K562 (cell line): Measurements from ENCODE around the gene HCFC1R1. TPM values are rescaled to one million over a fixed set of nuclear protein-coding genes. Genes with fewer than 3 reads are reported as not detected.
A peak's percentile ranks its signal among the peaks of the same experiment; 100 is the strongest.

Source experiments
- ATAC-seq: fragments of 200-7000 bp; cut with Tn5 transposase; 3 replicates; pipeline ENCODE4 v1.9.1; 2020; ENCODE audit warnings: moderate library complexity
- BruUV-seq: library from RNA; stranded (reverse); fragments of 400-500 nt; replicated peaks from 2 replicates; lab custom pipeline; 2021; lab: Mats Ljungman, UMichigan
- CTCF ChIA-PET: fragments of 300-600 bp; formaldehyde crosslinking; extraction: SDS; loops from one replicate; lab custom pipeline; 2021; ENCODE audit warnings: low intra/inter-chr PET ratio; lab: Yijun Ruan, JAX
- POLR2A ChIA-PET: fragments of 300-600, 350-650 bp; sonication (Branson Sonifier 250); formaldehyde crosslinking; extraction: SDS; loops from one replicate; lab custom pipeline; 2021; ENCODE audit warnings: antibody characterized with exemption, inconsistent platforms; lab: Yijun Ruan, JAX
- DNase-seq, 4 experiments: peaks; one replicate each; pipeline versions ENCODE4 v3.0.0 to v3.0.0-alpha.2; 2011 to 2018; ENCODE audit warnings: low spot score in 3 of 4, mixed read lengths in 3 of 4; ENCODE audit errors: extremely low read depth in 1 of 4
- FAIRE-seq: peaks from 2 replicates; lab custom pipeline; 2011; peaks lifted over from hg19 to GRCh38; lab: Jason Lieb, UNC
- H2AFZ ChIP-seq: 2 replicates; pipeline ENCODE4 v1.6.0; 2011; ENCODE audit warnings: low read depth, low read length, control low read depth, inconsistent platforms
- H3K27ac ChIP-seq: fragments of 200-600 bp; 3 replicates; pipeline ENCODE4 v1.8.0; 2011; ENCODE audit warnings: low read depth, mild to moderate bottlenecking, control low read depth, inconsistent platforms, low read length, moderate library complexity, mixed read lengths; ENCODE audit errors: extremely low read depth
- H3K27me3 ChIP-seq, 2 experiments: fragments of 300-600 bp in 1 of 2; 2 replicates in 1 of 2; 3 replicates in 1 of 2; pipeline versions ENCODE4 v1.6.0 to v1.8.0; 2011; ENCODE audit warnings: inconsistent platforms in 2 of 2, low read length in 2 of 2, mild to moderate bottlenecking in 1 of 2, mixed read lengths in 1 of 2, moderate library complexity in 1 of 2; ENCODE audit not compliant: control insufficient read depth in 2 of 2, insufficient read depth in 2 of 2
- H3K36me3 ChIP-seq: fragments of 300-600 bp; 3 replicates; pipeline ENCODE4 v1.8.0; 2011; ENCODE audit warnings: mild to moderate bottlenecking, low read length, inconsistent platforms; ENCODE audit not compliant: control insufficient read depth, insufficient read depth
- H3K4me1 ChIP-seq, 2 experiments: fragments of 200-600 bp in 1 of 2; replicated peaks in 1 of 2; 2 replicates in 1 of 2; 3 replicates in 1 of 2; pipeline versions ENCODE4 v1.5.1 to v1.8.0; 2011; ENCODE audit warnings: inconsistent platforms in 2 of 2, low read length in 2 of 2, mild to moderate bottlenecking in 1 of 2, mixed read lengths in 1 of 2, moderate library complexity in 1 of 2; ENCODE audit not compliant: control insufficient read depth in 2 of 2, insufficient read depth in 2 of 2
- H3K4me2 ChIP-seq: 2 replicates; pipeline ENCODE4 v1.6.1; 2011; ENCODE audit warnings: low read length, control low read depth, inconsistent platforms, mixed read lengths; ENCODE audit not compliant: insufficient read depth
- H3K4me3 ChIP-seq: fragments of 200-600 bp; sonication (generic), shearing (Covaris generic); 2 replicates; pipeline ENCODE4 v1.5.1; 2016; ENCODE audit warnings: control low read depth, inconsistent platforms
- H3K79me2 ChIP-seq: fragments of 200-600 bp; 3 replicates; pipeline ENCODE4 v1.8.0; 2011; ENCODE audit warnings: low read length, inconsistent platforms; ENCODE audit not compliant: control insufficient read depth, insufficient read depth
- H3K9ac ChIP-seq, 2 experiments: 2 replicates each; pipeline versions ENCODE4 v1.6.0 to v1.6.1; 2011; ENCODE audit warnings: low read depth in 2 of 2, low read length in 2 of 2, control low read depth in 1 of 2, inconsistent platforms in 1 of 2, mild to moderate bottlenecking in 1 of 2, mixed read lengths in 1 of 2; ENCODE audit not compliant: insufficient read depth in 1 of 2
- H3K9me1 ChIP-seq: one replicate; pipeline ENCODE4 v1.6.0; 2011; ENCODE audit warnings: inconsistent platforms, mild to moderate bottlenecking, low read length, moderate library complexity; ENCODE audit not compliant: control insufficient read depth, insufficient read depth
- H3K9me3 ChIP-seq: replicated peaks from 2 replicates; pipeline ENCODE4 v1.5.1; 2011; ENCODE audit warnings: low read depth, low read length, inconsistent platforms; ENCODE audit not compliant: control insufficient read depth, insufficient read depth
- H4K20me1 ChIP-seq: replicated peaks from 2 replicates; pipeline ENCODE4 v1.6.1; 2011; ENCODE audit warnings: low read length, inconsistent platforms, mixed read lengths; ENCODE audit not compliant: control insufficient read depth, insufficient read depth
- ATF7 ChIP-seq: fragments of 450-650 bp; IDR thresholded peaks from 2 replicates; pipeline ENCODE4 v1.7.1; 2014; ENCODE audit warnings: mild to moderate bottlenecking, moderate library complexity
- IRF1 ChIP-seq: sonication (generic); formaldehyde crosslinking; IDR thresholded peaks from 2 replicates; pipeline ENCODE4 v1.8.0; 2022; ENCODE audit warnings: missing genetic modification reagents, mild to moderate bottlenecking, borderline replicate concordance
- KLF16 ChIP-seq: IDR thresholded peaks from 2 replicates; pipeline ENCODE4 v1.6.1; 2016; ENCODE audit warnings: antibody characterized with exemption
- MYBL2 ChIP-seq, 2 experiments: fragments of 450-650 bp in 1 of 2; sonication (generic) in 1 of 2; formaldehyde crosslinking in 1 of 2; IDR thresholded peaks; 2 replicates each; pipeline versions ENCODE4 v1.6.1 to v1.8.1; 2017 to 2022; ENCODE audit warnings: borderline replicate concordance in 1 of 2, inconsistent platforms in 1 of 2, low read depth in 1 of 2, mild to moderate bottlenecking in 1 of 2, missing genetic modification reagents in 1 of 2, moderate library complexity in 1 of 2
- PML ChIP-seq: IDR thresholded peaks from 2 replicates; pipeline ENCODE4 v1.6.1; 2012; ENCODE audit warnings: low read length, inconsistent platforms
- RBBP5 ChIP-seq: fragments of 200-600 bp; sonication (generic); IDR thresholded peaks from 2 replicates; pipeline ENCODE4 v1.6.1; 2012; ENCODE audit warnings: borderline replicate concordance, mild to moderate bottlenecking, low read length, control low read depth, inconsistent platforms; ENCODE audit not compliant: insufficient read depth, poor library complexity, severe bottlenecking
- SMAD2 ChIP-seq: fragments of 150-350 bp; IDR thresholded peaks from 2 replicates; pipeline ENCODE4 v1.6.1; 2014; ENCODE audit warnings: low read depth, mild to moderate bottlenecking, low read length
- SMAD4 ChIP-seq: fragments of 250-450 bp; sonication (Bioruptor Pico); conservative IDR thresholded peaks from 2 replicates; pipeline ENCODE4 v1.8.0; 2021; ENCODE audit warnings: inconsistent platforms, mild to moderate bottlenecking, moderate library complexity
- SREBF2 ChIP-seq: sonication (generic); formaldehyde crosslinking; IDR thresholded peaks from 2 replicates; pipeline ENCODE4 v1.4.0; 2020; ENCODE audit warnings: mild to moderate bottlenecking, missing genetic modification reagents
- TCF7L2 ChIP-seq: fragments of 150-350 bp; IDR thresholded peaks from 2 replicates; pipeline ENCODE4 v1.6.1; 2016; ENCODE audit warnings: low read depth, mild to moderate bottlenecking, low read length, moderate library complexity
- ZFX ChIP-seq: sonication (generic); formaldehyde crosslinking; IDR thresholded peaks from 2 replicates; pipeline ENCODE4 v1.8.0; 2022; ENCODE audit warnings: mild to moderate bottlenecking, missing genetic modification reagents, moderate library complexity
- ZNF398 ChIP-seq: fragments of 250-450 bp; sonication (Bioruptor Pico); IDR thresholded peaks from 2 replicates; pipeline ENCODE4 v1.8.0; 2021; ENCODE audit warnings: moderate library complexity, mild to moderate bottlenecking, inconsistent platforms
- ZNF830 ChIP-seq: fragments of 250-450 bp; sonication (Bioruptor Pico); IDR thresholded peaks from 2 replicates; pipeline ENCODE4 v1.5.0; 2021; ENCODE audit warnings: mild to moderate bottlenecking
- WGBS: fragments of 100-300 bp; shearing (Covaris generic); methylation state at CpG from one replicate; pipeline ENCODE4 v1.1.6; 2016; ENCODE audit warnings: low coverage, mixed read lengths; ENCODE audit not compliant: insufficient coverage; ENCODE audit errors: missing lambda C conversion rate; 5-methylcytosine and 5-hydroxymethylcytosine counted together
- in situ Hi-C: fragments of 300-500 bp; cut with MboI; formaldehyde crosslinking; loops from 4 replicates; pipeline ENCODE4 v1.15.0; 2018; ENCODE audit warnings: inconsistent platforms, mixed read lengths
- intact Hi-C: fragments of 100-400 bp; cut with micrococcal nuclease; formaldehyde crosslinking; loops from 2 replicates; pipeline ENCODE4 v1.14.2; 2022
- polyA plus RNA-seq, 8 experiments: library from polyadenylated mRNA; depleted of rRNA in 4 of 8; stranded (reverse) in 5 of 8; unstranded in 3 of 8; fragments of >200 nt; fragmentation: Nextera tagmentation in 2 of 8; fragmentation: Illumina TruSeq in 1 of 8; extraction: Ambion mirVana in 2 of 8; extraction: Trizol in 1 of 8; gene quantifications; 2 replicates each; pipeline versions ENCODE4 v1.2.1 to v1.2.3, GENCODE V29; 2011 to 2014; ENCODE audit warnings: inconsistent platforms in 1 of 8, missing spikeins in 1 of 8
- total RNA-seq, 7 experiments: library from RNA; depleted of rRNA in 6 of 7; stranded (reverse); fragments of >200 nt in 6 of 7; fragmentation: Illumina TruSeq in 2 of 7; extraction: Trizol in 2 of 7; gene quantifications; 2 replicates each; pipeline versions ENCODE4 v1.2.1 to v1.2.3, GENCODE V29; 2011 to 2021; ENCODE audit warnings: low replicate concordance in 1 of 7
- TF ChIP-seq, protein P1 (sequence below): fragments of 450-650 bp; formaldehyde crosslinking; conservative IDR thresholded peaks from 2 replicates; pipeline ENCODE4 v1.4.0; 2022; ENCODE audit warnings: mild to moderate bottlenecking, missing genetic modification characterization

Gene HCFC1R1
- total and polyA plus RNA-seq, 9 of the 15 experiments (the other 6 are each of a cell fraction or from before 2014, with no cell fraction given), result 2.2 to 29.0 (median 11.2) TPM

DNA sequence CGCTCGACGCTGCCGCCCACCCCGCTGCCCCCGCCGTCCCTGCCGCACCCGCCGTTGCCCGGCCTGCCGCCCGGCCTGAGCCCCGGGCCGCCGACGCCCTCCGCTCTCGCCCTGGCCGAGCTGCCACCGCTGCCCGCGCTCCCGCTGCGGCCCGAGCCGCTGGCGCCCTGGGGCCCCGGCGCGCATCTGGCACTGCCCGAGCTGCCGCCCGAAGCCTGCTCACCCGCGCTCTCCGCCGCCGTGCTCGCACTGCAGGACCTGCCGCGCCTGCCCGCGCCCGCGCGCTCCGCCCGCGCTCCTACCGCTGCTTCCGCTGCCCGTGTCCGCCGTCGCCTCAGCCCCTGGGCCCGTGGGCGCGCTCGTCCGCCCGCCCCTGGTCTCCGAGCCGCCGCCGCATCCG, 19.4 kb downstream of the HCFC1R1 start (continued):
- no peak for TF ChIP-seq ZNF398
- TF ChIP-seq RBBP5, result peak; percentile 34

DNA sequence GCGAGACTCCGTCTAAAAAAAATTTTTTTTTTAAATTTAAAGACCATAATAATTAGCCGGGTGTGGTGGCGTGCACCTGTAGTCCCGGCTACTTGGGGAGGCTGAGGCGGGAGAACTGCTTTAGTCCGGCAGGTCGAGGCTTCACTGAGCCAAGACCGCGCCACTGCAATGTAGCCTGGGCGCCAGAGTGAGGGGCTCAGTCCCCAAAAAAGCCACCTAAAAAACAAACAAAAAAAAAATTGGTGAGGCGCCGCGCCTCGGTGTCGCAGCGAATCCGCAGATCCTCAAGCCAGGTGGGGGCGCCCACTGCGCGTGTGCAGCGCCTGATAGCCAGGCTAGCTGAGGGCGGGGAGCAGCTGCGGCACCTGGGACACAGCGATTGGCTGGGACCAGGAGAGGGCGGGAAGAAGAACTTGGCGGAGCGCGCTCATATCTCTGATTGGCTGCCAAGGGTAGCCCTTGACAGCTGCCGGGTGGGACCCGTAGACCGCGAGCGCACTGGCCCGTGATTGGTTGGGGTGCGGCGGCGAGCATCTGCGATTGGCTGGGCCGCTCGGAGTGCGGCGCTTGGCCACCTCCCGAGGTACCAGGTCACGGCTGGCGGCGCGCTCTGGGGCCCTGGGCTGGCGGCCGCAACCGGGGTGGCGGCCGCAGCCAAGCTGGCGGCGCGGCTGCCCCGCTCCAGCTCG, 20.0 kb downstream of the HCFC1R1 start:
- ChIA-PET POLR2A (interaction anchor here (0.6 to 1.3 kb wide), 8 partner anchors 17 to 775 kb away, joined by 3 to 7 read pairs (median 4); partner anchors contain the start of genes PAQR4 and TNFRSF12A), CTCF (interaction anchor here (0.9 to 1.6 kb wide), 3 partner anchors 24 to 55 kb away, joined by 3 to 6 read pairs (median 3); no protein-coding TSS in a partner anchor)
- ATAC-seq (peak; percentile 92), DNase-seq (peak; percentile 98 to 99 (median 99)), FAIRE-seq (peak; percentile 99)
- no TSS peak for BruUV-seq
- WGBS, result 5% methylated on average over 51 of the region's 58 CpGs
- peak overlapping the region; percentile 57 for H2AFZ ChIP-seq
- intact Hi-C loops, result loop anchor here (1.0 kb wide), 1 partner anchor 25 kb away; no protein-coding TSS in a partner anchor
- no peaks in the 10 kb centered on the region for H3K27me3 ChIP-seq
- H3K4me2 ChIP-seq, result no peak overlapping the region; the same call in 1 of the 2 replicates
- in situ Hi-C loops, result no loop called here
- H4K20me1 ChIP-seq, result no peaks in the 10 kb centered on the region
- peak overlapping the region in 1 of 2 experiments; percentile 80; a peak in 2 of 4 replicates for H3K9ac ChIP-seq
- no peak overlapping the region for H3K27ac ChIP-seq
- H3K79me2 ChIP-seq, result peaks cover 22% of the 10 kb centered on the region
- peaks cover 28 to 55% of the 10 kb centered on the region in 2 experiments for H3K4me1 ChIP-seq
- peak overlapping the region; percentile 50; the same call in 1 of the 2 replicates for H3K4me3 ChIP-seq
- H3K36me3 ChIP-seq, result peaks cover 3% of the 10 kb centered on the region; the same call in 2 of the 3 replicates
- H3K9me1 ChIP-seq, result no peaks in the 10 kb centered on the region
- no peaks in the 10 kb centered on the region for H3K9me3 ChIP-seq
- TF ChIP-seq KLF16 (0 out of 2 replicates have a peak, but pooled peaks have one; percentile 6), IRF1 (CRISPR knock-in tag) (no peak), MYBL2 (IDR thresholded peaks at IDR 0.05; ENCODE audit: low read depth) (no peak), MYBL2 (CRISPR knock-in tag; IDR thresholded peaks at IDR 0.05; ENCODE audit: borderline replicate concordance) (no peak), ZNF830 (CRISPR knock-in tag) (no peak), ZFX (CRISPR knock-in tag) (peak; percentile 24; the same call in 1 of the 2 replicates), ATF7 (peak; percentile 78), SMAD2 (no peak), SREBF2 (CRISPR knock-in tag) (no peak), PML (no peak), SMAD4 (CRISPR knock-in tag) (no peak), TCF7L2 (no peak)
- TF ChIP-seq, protein P1, sequence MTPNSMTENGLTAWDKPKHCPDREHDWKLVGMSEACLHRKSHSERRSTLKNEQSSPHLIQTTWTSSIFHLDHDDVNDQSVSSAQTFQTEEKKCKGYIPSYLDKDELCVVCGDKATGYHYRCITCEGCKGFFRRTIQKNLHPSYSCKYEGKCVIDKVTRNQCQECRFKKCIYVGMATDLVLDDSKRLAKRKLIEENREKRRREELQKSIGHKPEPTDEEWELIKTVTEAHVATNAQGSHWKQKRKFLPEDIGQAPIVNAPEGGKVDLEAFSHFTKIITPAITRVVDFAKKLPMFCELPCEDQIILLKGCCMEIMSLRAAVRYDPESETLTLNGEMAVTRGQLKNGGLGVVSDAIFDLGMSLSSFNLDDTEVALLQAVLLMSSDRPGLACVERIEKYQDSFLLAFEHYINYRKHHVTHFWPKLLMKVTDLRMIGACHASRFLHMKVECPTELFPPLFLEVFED (CRISPR knock-in tag), result no peak
